ENCODE measurements around the gene SPO11. TPM values are rescaled to one million over a fixed set of nuclear protein-coding genes. Genes with fewer than 3 reads are reported as not detected.
A peak's percentile ranks its signal among the peaks of the same experiment; 100 is the strongest.

The SPO11 gene
- total and polyA plus RNA-seq, 2 of the 13 experiments (the other 11 are each of a cell fraction or from before 2014, with no cell fraction given) = not detected

GRCh38 chr20:57351042-57351783, 21.6 kb downstream of the SPO11 start, which contains the start of gene RAE1 (continued):
- TF ChIP-seq HNRNPUL1 (IDR thresholded peaks at IDR 0.05; ENCODE audit: low read depth, low read length) (no peak), MTF1 (CRISPR knock-in tag; IDR thresholded peaks at IDR 0.05) (no peak), NFAT5 (CRISPR knock-in tag; IDR thresholded peaks at IDR 0.05) (0 out of 2 replicates have a peak, but pooled peaks have one; percentile 0), ZNF354B (CRISPR knock-in tag; IDR thresholded peaks at IDR 0.05) (peak; percentile 97), ZSCAN31 (CRISPR knock-in tag; IDR thresholded peaks at IDR 0.05; ENCODE audit: low read depth) (peak; percentile 74; the same call in 1 of the 2 replicates), ZSCAN21 (CRISPR knock-in tag; IDR thresholded peaks at IDR 0.05; ENCODE audit: borderline replicate concordance) (peak; percentile 82; the same call in 1 of the 2 replicates), TRIM24 (CRISPR knock-in tag; IDR thresholded peaks at IDR 0.05) (no peak), ETV6 (CRISPR knock-in tag; conservative IDR thresholded peaks at IDR 0.05) (peak; percentile 95; the same call in 1 of the 2 replicates), REST (IDR thresholded peaks at IDR 0.05; ENCODE audit: borderline replicate concordance in 1 of 2, low read depth in 1 of 2, low read length in 2 of 2) (peak in 1 of 2 experiments; percentile 45; a peak in 1 of 4 replicates)
- TF ChIP-seq, protein P1, sequence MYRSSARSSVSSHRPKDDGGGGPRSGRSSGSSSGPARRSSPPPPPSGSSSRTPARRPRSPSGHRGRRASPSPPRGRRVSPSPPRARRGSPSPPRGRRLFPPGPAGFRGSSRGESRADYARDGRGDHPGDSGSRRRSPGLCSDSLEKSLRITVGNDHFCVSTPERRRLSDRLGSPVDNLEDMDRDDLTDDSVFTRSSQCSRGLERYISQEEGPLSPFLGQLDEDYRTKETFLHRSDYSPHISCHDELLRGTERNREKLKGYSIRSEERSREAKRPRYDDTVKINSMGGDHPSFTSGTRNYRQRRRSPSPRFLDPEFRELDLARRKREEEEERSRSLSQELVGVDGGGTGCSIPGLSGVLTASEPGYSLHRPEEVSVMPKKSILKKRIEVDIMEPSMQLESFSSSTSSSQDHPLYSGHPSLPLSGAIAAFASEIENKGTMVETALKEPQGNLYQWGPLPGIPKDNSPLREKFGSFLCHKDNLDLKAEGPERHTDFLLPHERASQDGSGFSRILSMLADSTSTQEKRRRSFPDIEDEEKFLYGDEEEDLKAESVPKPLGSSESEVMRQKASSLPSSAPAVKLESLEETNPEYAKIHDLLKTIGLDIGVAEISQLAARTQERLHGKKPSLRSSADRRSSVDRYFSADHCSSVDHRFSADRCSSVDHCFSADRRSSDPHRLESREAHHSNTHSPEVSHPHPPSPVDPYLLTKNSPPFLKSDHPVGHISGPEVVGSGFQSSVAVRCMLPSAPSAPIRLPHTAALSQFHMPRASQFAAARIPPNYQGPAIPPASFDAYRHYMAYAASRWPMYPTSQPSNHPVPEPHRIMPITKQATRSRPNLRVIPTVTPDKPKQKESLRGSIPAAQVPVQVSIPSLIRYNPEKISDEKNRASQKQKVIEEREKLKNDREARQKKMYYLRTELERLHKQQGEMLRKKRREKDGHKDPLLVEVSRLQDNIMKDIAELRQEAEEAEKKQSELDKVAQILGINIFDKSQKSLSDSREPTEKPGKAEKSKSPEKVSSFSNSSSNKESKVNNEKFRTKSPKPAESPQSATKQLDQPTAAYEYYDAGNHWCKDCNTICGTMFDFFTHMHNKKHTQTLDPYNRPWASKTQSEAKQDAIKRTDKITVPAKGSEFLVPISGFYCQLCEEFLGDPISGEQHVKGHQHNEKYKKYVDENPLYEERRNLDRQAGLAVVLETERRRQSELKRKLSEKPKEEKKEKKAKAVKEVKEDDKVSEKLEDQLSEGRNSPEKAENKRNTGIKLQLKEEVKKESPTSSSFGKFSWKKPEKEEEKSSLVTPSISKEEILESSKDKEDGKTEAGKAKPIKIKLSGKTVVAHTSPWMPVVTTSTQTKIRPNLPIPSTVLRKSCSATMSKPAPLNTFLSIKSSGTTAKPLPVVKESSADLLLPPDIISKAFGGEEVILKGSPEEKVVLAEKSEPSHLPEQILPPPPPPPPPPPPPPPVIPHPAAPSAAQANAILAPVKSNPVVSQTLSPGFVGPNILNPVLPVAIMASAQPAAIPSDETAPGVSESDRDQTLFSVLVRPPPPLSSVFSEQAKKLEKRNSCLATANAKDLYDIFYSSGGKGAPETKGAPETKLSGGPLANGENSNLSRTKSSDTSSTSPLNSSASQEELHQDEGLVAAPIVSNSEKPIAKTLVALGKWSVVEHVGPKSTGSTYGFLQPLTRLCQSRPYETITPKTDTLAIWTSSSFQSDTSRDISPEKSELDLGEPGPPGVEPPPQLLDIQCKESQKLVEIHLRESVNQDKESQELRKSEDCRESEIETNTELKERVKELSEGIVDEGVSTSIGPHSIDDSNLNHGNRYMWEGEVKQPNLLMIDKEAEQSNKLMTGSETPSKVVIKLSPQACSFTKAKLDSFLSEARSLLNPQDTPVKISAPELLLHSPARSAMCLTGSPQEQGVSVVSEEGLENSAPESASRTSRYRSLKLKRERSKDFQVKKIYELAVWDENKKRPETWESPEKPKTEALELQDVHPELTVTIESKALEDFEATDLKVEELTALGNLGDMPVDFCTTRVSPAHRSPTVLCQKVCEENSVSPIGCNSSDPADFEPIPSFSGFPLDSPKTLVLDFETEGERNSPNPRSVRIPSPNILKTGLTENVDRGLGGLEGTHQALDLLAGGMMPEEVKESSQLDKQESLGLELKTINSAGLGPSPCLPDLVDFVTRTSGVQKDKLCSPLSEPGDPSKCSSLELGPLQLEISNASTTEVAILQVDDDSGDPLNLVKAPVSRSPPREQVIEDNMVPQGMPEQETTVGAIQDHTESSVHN (CRISPR knock-in tag; IDR thresholded peaks at IDR 0.05) = peak; percentile 96
